NOMO-1 treated with dmso at 0.1 percent for 144 hours (cell line): ENCODE measurements around the gene CACNA1C.

ENCODE experiments used
- DNase-seq: peaks from one replicate; lab custom pipeline; 2025; ENCODE audit not compliant: unreplicated experiment; lab: John Stamatoyannopoulos, UW

Gene CACNA1C

DNA sequence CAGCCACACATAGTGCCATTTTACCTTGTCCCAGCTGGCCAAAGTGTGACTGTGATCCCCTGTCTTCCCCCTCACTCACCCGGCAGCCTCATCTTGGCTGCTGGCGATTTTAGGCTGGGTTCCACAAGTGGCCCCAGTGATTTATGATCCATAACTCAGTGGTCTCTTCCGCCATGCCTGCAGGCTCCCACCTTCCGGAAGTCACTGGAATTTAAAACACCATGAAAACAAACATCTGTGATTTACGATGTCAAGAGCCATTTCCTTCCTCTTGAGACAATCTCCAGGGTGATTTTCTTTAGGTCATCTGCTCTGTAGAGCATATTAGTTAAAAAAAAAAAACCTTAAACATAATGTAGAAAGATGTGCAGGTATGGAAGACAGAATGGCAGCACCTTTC lies 282.3 kb downstream of the CACNA1C start:
- DNase-seq: peak; percentile 55

DNA sequence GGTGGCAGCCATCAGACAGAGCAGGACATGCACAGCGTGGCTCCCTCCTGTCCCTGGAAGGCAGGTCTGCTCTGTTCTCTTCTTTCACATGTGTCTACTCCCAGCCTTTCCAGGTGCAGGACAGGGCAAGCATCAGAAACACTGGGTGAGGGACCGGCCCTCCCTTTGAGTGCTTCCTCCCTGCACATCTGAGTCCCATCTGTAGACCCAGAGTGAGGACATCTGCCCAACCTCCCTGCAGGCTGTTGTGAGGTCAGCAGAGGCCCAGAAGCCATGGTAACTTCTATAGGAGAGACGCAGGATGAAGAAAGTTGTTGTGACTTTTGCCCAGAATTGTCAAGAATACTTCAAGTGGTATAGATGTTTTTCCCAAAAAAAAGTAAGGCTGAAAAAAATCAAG lies 282.7 kb downstream of the CACNA1C start:
- no peak for DNase-seq

DNA sequence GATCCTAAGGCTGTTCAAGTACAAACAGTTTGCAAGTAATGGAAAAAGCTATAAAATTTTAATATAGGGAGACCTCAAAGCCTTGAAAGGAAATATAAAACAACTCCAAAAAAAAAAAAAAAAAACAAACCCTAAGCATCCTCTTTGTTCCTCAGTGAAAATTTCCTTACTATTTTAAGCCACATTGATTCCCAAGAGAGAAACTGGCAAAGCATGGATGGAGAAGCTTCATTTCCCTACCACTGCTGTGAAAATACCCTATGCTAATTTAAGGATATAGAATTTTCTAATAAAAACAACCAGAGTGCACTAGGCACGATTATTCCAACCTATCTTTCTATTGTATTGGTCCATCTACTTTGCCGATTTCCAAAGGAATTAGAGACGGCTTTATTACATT lies 283.1 kb downstream of the CACNA1C start:
- DNase-seq: no peak

DNA sequence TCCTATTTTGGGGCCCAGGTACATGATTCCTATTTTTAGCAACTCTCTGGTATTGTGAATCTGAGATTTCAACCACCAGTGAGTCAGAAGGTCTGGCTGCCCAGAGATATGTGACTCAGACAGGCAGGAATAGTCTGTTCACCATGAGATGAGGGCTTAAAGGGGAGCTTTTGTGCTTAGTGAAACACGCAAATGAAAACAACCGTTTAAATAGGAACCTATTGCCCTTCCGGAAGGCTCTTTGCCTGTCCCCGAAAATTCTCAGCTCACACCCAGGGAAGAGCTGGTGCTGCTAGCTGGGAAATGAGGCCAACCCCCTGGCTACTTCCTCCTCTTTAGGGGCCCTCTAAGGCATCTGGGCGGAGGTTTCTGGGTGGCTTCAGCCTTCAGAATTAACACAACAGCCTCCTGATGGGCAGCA lies 283.6 kb downstream of the CACNA1C start:
- DNase-seq: peak; percentile 92

DNA sequence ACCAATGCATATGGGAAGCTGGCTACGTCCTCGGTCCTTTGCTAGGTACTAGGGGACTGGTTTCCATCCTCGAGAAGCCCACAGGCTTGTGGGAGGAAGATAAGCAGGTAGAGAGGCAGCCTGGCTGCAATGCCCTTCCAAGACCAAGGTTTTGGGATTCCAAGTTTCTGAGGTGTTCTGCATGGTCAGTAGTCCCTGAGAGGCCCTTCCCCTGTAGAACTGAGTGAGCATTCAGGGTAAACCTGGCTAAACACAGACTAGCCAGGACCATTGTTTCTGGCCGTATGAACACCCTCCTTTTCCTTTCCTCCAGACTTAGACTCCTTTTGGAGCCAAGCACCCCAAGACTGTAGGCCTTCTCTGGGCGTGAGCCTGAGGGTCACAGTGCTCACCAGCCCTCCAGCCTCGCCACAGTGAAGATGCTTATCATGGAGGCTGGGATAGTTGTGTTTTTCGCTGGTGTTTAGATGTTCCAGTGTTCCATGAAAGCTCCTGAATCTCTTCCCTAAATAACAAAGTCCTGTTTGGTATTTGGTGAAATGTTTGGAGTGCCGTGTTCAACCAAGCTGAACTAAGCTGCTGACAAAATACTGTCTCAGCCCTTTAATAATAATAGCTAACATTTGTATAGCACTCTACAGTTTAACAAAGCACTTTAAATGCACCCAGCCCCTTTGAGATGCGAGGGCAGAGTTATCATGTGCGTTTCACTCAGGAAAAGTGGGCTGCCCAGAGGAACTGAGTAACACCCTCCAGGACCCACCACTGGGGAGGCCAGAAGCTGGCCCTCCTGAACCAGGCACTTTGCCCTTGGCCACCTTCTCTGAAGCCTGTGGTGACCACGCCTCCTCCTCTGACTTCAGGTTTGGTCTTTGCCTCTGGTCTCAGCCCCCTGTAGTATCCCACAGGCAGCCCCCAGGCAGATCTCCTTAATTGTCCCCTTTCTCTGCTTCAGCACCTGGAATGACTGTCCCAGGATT lies 284.5 kb downstream of the CACNA1C start:
- DNase-seq: no peak

DNA sequence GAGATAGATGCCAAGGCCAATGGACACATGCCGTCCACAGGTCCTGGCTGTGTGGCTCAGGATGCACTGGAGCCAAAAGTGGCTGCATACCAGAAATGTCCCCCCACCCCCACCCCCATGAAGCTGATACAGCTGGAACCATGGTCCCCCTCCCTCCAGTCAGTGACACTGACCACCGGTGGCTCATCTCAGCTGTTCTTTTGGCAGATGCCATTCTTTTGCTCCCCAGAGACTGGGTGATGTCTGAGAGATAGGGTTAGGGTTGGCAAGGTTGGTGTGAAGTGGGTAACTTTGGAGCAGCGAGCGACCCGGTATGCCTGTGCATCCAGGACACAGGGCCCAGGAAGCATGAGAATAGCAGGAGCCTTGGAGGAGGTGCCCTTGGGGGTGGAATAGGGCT lies 285.6 kb downstream of the CACNA1C start:
- DNase-seq: no peak

GRCh38 chr12:2338991-2339431 lies 286.2 kb downstream of the CACNA1C start:
- DNase-seq: no peak

GRCh38 chr12:2341051-2341751 lies 288.4 kb downstream of the CACNA1C start:
- DNase-seq: no peak

- DNase-seq: peak; percentile 75
These were observed 289.1 kb downstream of the CACNA1C start for GRCh38 chr12:2341871-2342270.

DNA sequence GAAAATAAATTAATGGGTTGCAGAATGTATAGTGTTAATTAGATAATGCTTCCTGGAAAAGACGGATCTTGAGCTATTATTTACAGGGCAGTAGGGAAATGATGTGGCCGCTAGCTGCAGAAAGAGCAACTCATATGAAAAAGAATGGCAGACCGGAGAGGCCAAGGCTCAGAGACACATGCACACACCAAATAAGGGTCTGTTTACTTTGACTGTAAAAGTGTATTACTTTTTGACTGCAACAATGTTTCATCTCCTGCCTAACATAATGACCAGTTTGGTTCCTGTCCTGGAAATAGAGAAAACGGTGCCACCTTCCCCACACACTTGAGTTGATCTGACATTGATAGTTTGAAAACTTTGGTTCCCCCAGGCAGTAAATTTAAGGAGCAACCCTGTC lies 290.9 kb downstream of the CACNA1C start:
- DNase-seq: peak; percentile 24

- DNase-seq: no peak
These were observed 291.7 kb downstream of the CACNA1C start for GRCh38 chr12:2344476-2344875.

DNA sequence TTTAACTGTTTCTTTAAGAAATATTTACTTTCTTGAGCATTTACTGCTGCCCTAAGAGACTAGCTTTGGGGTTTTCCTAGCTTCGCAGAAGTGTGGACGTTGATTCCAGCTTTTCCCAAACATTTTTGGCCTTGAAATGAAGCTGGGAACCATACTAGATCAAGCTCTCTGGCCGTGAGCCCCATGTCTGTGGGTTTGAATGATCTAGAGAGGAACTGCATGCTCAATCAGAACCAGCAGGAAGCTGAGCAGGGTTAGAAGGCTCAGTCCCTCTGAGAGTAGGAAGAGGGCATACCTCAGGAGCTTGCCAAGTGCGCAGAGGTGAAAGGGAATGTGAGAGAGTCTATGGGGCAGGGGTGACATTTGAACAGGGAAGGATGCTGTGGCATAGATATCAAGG lies 292.1 kb downstream of the CACNA1C start:
- no peak for DNase-seq

DNA sequence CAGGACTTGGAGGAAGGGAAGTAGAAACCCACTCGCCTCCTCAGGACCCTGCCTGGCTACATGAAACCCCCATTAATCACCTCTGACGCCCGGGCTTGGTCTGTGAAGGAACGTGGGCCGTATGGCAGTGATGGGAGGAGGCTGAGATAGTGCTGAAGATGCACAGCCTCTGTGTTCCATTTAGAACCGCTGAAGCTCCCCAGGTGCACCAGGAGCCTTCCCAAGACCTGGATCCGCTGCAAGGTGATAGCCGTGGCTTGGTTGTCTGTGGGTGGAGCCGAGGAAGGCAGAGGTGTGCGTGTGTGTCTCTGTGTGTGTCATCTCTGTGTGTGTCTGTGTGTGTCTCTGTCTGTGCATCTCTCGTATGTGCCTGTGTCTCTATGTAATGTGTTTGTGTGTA lies 293.1 kb downstream of the CACNA1C start:
- no peak for DNase-seq

DNA sequence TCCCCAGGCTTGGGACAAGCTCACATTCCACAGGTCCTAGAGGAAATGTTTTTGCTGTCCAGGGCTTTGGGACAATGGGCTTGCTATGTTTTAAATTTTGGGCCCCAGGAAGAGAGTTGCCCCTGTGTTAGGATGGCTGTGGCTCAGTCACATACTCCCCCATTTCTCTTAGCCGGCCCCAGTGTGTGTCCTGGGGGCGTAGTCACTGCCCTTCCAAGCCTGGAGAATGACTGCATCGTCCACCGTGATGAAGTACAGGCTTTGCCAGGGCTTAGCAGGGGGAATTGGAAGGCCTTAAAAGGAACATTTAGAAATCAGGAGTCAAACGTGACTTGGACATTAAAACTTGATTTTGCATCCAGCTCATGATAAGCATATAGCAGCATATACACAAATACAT lies 293.6 kb downstream of the CACNA1C start:
- no peak for DNase-seq

DNA sequence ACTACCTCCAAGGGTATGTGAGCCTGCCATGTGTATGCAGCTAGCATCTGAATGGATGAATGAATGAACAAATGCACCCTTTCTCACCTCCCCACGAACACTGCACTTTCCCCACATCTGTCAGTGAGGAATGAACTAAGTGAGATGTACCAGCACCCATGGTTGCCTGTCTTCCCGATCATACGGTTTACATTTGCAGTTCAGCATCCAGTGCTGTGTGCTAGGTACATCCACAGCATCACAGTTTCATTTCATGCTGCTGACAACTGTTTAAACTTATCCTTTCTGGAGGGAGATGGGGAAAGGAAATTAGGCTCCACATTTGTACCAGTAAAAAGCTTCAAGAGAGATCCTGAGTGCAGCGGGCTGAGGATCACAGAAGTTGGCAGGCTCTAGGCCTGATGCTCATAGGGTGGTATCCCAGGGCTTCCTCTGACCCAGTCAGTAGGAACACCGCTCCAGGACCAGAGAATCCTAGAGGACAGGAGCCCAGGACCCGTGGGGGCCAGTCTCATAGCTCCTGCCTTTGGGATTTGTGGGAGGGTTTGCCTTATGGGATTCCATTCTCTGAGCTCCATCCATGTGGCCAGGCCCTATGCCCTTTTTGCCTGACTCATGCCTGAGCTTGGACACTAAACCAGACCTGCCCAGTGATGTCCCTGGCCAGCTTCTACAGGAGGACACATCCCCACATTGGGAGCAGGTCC lies 294.5 kb downstream of the CACNA1C start:
- no peak for DNase-seq

- no peak for DNase-seq
These were observed 295.2 kb downstream of the CACNA1C start for GRCh38 chr12:2347844-2348481.

- no peak for DNase-seq
These were observed 295.7 kb downstream of the CACNA1C start for GRCh38 chr12:2348482-2348852.

DNA sequence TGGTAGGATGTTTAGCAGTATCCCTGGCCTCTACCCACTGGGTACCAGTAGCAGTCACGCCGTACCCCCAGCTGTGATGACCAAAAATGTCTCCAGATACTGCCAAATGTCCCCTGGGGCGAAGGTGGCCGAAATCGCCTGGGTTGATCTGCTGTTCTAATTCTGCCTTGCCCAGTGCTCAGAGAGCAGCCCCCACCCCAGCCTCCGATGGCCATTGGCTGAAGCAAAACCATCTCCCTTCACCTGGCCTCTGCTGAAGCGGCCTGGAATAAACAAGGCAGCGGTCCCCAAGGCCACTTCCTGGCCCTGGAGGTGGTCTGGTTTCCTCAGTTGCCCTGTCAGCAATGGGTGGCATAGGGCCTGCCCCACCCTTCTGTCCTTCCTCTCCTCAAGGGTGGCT lies 298.4 kb downstream of the CACNA1C start:
- DNase-seq: no peak

DNA sequence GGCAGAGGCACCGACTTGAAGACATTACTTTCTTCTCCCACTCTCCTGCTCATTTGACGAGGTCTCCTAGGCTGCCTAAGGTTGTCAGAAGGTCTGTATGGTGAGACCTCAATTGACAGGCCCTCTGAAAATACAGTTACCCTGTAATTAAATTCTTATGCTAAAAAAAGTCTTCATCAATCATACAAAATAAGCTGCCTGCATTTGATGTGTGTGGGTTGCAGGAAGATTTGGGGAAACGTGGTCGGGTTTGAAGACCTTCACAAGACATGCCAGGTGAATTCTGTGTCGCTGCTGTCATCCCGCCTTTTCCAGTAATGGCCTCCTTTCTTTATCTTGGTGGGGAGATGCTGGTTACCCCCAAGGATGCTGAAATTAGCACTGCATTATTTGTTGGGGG lies 299.4 kb downstream of the CACNA1C start:
- DNase-seq: no peak

- DNase-seq: no peak
These were observed 300.5 kb downstream of the CACNA1C start for GRCh38 chr12:2353281-2353680.

- DNase-seq: no peak
These were observed 300.9 kb downstream of the CACNA1C start for GRCh38 chr12:2353691-2354090.
